Spleen (tissue), 7 donors: ENCODE results near the gene BLM.

Source experiments
- CTCF ChIP-seq, 11 experiments: fragments of 200-600 bp in 7 of 11; fragments of 450-650 bp in 4 of 11; sonication (generic) in 4 of 11; IDR thresholded peaks in 8 of 11; conservative IDR thresholded peaks in 3 of 11; 1 replicate in 7 of 11; 2 replicates in 4 of 11; pipeline versions ENCODE4 v1.4.0 to v1.8.0; 2016 to 2021; ENCODE audit warnings: antibody characterized with exemption in 11 of 11, inconsistent platforms in 4 of 11, mild to moderate bottlenecking in 1 of 11
- POLR2A ChIP-seq, 3 donors: fragments of 450-650 bp; IDR thresholded peaks; one replicate each; pipeline ENCODE4 v1.5.1; 2017; ENCODE audit warnings: antibody characterized with exemption in 3 of 3, mild to moderate bottlenecking in 1 of 3
- donor health status: DM: no; HTN: no; CAD: no; lungs with moderate emphysema.
- donor health status: DM: no; HTN: no; CAD: no.
- donor health status: DM: no; HTN: no; CAD: no.

- TF ChIP-seq POLR2A (IDR thresholded peaks at IDR 0.05): no peak
- TF ChIP-seq CTCF (IDR thresholded peaks at IDR 0.05 in 8 of 11, conservative IDR thresholded peaks at IDR 0.05 in 3 of 11): peak in 1 of 11 experiments; percentile 7
Observed at GRCh38 chr15:90837094-90837493, 119.9 kb downstream of the BLM start.
